GM23338 (cell line): ENCODE results near the gene UBE3C. TPM values are rescaled to one million over a fixed set of nuclear protein-coding genes. Genes with fewer than 3 reads are reported as not detected.
A peak's percentile ranks its signal among the peaks of the same experiment; 100 is the strongest.

ENCODE experiments used
- ATAC-seq: fragments of 200-7000 bp; cut with Tn5 transposase; 3 replicates; pipeline ENCODE4 v1.9.1; 2020
- DNase-seq: peaks from one replicate; pipeline ENCODE4 v3.0.0-alpha.2; 2015; ENCODE audit warnings: low spot score
- H2AFZ ChIP-seq: fragments of 200-600 bp; sonication (generic); 2 replicates; pipeline ENCODE4 v1.8.0; 2016; ENCODE audit warnings: antibody characterized with exemption, mild to moderate bottlenecking, moderate library complexity
- H3F3A ChIP-seq: fragments of 200-600 bp; sonication (generic); replicated peaks from 2 replicates; pipeline ENCODE4 v1.8.0; 2017; ENCODE audit warnings: antibody characterized with exemption, mixed run types, low read depth
- H3K27ac ChIP-seq: fragments of 200-600 bp; sonication (generic); 2 replicates; pipeline ENCODE4 v1.6.1; 2016; ENCODE audit warnings: low read depth
- H3K27me3 ChIP-seq: fragments of 200-600 bp; sonication (generic); 2 replicates; pipeline ENCODE4 v1.8.0; 2016; ENCODE audit warnings: mild to moderate bottlenecking, mixed run types, moderate library complexity; ENCODE audit not compliant: insufficient read depth
- H3K36me3 ChIP-seq: fragments of 200-600 bp; sonication (generic); 2 replicates; pipeline ENCODE4 v1.8.0; 2016; ENCODE audit warnings: mild to moderate bottlenecking; ENCODE audit not compliant: insufficient read depth
- H3K4me1 ChIP-seq: fragments of 200-600 bp; sonication (generic); 2 replicates; pipeline ENCODE4 v1.8.0; 2016; ENCODE audit warnings: mild to moderate bottlenecking, moderate library complexity; ENCODE audit not compliant: insufficient read depth
- H3K4me2 ChIP-seq: fragments of 200-600 bp; sonication (generic); 2 replicates; pipeline ENCODE4 v1.7.1; 2017; ENCODE audit warnings: mixed run types
- H3K4me3 ChIP-seq: fragments of 200-600 bp; sonication (generic); 2 replicates; pipeline ENCODE4 v1.6.1; 2016; ENCODE audit warnings: mixed run types
- H3K79me2 ChIP-seq: fragments of 200-600 bp; sonication (generic); replicated peaks from 2 replicates; pipeline ENCODE4 v1.8.0; 2017; ENCODE audit warnings: mild to moderate bottlenecking; ENCODE audit not compliant: insufficient read depth
- H3K9me2 ChIP-seq: fragments of 200-600 bp; sonication (generic); 2 replicates; pipeline ENCODE4 v1.8.0; 2017; ENCODE audit not compliant: insufficient read depth
- H4K20me1 ChIP-seq: fragments of 200-600 bp; sonication (generic); replicated peaks from 2 replicates; pipeline ENCODE4 v1.8.0; 2017; ENCODE audit warnings: mild to moderate bottlenecking; ENCODE audit not compliant: insufficient read depth
- H3K27ac Mint-ChIP-seq: 2 replicates; pipeline ENCODE4 v1.8.0; 2020; ENCODE audit warnings: inconsistent platforms, mild to moderate bottlenecking, moderate library complexity, mixed read lengths
- H3K27me3 Mint-ChIP-seq: 3 replicates; pipeline ENCODE4 v1.8.0; 2022; ENCODE audit warnings: low read depth, mild to moderate bottlenecking, moderate library complexity, mixed read lengths, inconsistent platforms; ENCODE audit not compliant: insufficient read depth, poor library complexity
- H3K36me3 Mint-ChIP-seq: 3 replicates; pipeline ENCODE4 v1.8.0; 2021; ENCODE audit warnings: low read depth, mild to moderate bottlenecking, inconsistent platforms, moderate library complexity, mixed read lengths
- H3K4me1 Mint-ChIP-seq: 3 replicates; pipeline ENCODE4 v1.8.0; 2020; ENCODE audit warnings: mild to moderate bottlenecking, inconsistent platforms, mixed read lengths
- H3K4me3 Mint-ChIP-seq: 3 replicates; pipeline ENCODE4 v1.8.0; 2021; ENCODE audit warnings: moderate library complexity, mild to moderate bottlenecking, inconsistent platforms, mixed read lengths
- H3K9me3 Mint-ChIP-seq: 3 replicates; pipeline ENCODE4 v1.8.0; 2020; ENCODE audit warnings: moderate library complexity, mild to moderate bottlenecking, inconsistent platforms, mixed read lengths
- CTCF ChIP-seq, 2 experiments: fragments of 200-600 bp in 1 of 2; sonication (generic) in 1 of 2; conservative IDR thresholded peaks; 2 replicates each; pipeline versions ENCODE4 v1.5.1 to v1.6.1; 2016 to 2017; ENCODE audit warnings: antibody characterized with exemption in 2 of 2, low read depth in 2 of 2, mild to moderate bottlenecking in 2 of 2, moderate library complexity in 1 of 2
- POLR2AphosphoS5 ChIP-seq: IDR thresholded peaks from 2 replicates; pipeline ENCODE4 v1.6.1; 2016; ENCODE audit warnings: antibody characterized with exemption, low read depth
- ZNF331 ChIP-seq: fragments of 250-450 bp; sonication (Bioruptor Pico); IDR thresholded peaks from 2 replicates; pipeline ENCODE4 v1.5.0; 2020; ENCODE audit warnings: low read depth, mild to moderate bottlenecking, moderate library complexity
- polyA plus RNA-seq: library from polyadenylated mRNA; unstranded; fragments of >200 nt; fragmentation: Nextera tagmentation; extraction: Ambion mirVana; gene quantifications from 2 replicates; pipeline ENCODE4 v1.2.1, GENCODE V29; 2016
- total RNA-seq: library from RNA; depleted of rRNA; stranded (reverse); fragments of >200 nt; shearing (Covaris generic); gene quantifications from 2 replicates; pipeline ENCODE4 v1.2.3, GENCODE V29; 2014
- TF ChIP-seq, protein P1 (sequence below): fragments of 250-450 bp; sonication (Bioruptor Pico); IDR thresholded peaks from 2 replicates; pipeline ENCODE4 v1.5.0; 2020; ENCODE audit warnings: mild to moderate bottlenecking, moderate library complexity

Gene UBE3C
- total and polyA plus RNA-seq, 2 experiments from 2014 or later = 16.8 to 76.9 TPM

DNA sequence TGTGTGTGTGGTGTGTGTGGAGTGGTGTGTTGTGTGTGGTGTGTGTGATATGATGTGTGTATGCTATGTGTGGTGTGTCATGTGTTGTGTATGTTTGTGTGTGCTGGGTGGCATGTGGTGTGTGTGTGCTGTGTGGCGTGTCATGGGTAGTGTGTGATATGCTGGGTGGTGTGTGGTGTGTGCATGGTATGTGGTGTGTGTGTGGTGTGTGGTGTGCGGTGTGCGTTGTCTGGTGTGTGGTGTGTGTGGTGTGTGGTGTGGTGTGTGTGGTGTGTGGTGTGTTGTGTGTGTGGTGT is 160.5 kb downstream of the UBE3C start (continued):
- TF ChIP-seq, protein P1, sequence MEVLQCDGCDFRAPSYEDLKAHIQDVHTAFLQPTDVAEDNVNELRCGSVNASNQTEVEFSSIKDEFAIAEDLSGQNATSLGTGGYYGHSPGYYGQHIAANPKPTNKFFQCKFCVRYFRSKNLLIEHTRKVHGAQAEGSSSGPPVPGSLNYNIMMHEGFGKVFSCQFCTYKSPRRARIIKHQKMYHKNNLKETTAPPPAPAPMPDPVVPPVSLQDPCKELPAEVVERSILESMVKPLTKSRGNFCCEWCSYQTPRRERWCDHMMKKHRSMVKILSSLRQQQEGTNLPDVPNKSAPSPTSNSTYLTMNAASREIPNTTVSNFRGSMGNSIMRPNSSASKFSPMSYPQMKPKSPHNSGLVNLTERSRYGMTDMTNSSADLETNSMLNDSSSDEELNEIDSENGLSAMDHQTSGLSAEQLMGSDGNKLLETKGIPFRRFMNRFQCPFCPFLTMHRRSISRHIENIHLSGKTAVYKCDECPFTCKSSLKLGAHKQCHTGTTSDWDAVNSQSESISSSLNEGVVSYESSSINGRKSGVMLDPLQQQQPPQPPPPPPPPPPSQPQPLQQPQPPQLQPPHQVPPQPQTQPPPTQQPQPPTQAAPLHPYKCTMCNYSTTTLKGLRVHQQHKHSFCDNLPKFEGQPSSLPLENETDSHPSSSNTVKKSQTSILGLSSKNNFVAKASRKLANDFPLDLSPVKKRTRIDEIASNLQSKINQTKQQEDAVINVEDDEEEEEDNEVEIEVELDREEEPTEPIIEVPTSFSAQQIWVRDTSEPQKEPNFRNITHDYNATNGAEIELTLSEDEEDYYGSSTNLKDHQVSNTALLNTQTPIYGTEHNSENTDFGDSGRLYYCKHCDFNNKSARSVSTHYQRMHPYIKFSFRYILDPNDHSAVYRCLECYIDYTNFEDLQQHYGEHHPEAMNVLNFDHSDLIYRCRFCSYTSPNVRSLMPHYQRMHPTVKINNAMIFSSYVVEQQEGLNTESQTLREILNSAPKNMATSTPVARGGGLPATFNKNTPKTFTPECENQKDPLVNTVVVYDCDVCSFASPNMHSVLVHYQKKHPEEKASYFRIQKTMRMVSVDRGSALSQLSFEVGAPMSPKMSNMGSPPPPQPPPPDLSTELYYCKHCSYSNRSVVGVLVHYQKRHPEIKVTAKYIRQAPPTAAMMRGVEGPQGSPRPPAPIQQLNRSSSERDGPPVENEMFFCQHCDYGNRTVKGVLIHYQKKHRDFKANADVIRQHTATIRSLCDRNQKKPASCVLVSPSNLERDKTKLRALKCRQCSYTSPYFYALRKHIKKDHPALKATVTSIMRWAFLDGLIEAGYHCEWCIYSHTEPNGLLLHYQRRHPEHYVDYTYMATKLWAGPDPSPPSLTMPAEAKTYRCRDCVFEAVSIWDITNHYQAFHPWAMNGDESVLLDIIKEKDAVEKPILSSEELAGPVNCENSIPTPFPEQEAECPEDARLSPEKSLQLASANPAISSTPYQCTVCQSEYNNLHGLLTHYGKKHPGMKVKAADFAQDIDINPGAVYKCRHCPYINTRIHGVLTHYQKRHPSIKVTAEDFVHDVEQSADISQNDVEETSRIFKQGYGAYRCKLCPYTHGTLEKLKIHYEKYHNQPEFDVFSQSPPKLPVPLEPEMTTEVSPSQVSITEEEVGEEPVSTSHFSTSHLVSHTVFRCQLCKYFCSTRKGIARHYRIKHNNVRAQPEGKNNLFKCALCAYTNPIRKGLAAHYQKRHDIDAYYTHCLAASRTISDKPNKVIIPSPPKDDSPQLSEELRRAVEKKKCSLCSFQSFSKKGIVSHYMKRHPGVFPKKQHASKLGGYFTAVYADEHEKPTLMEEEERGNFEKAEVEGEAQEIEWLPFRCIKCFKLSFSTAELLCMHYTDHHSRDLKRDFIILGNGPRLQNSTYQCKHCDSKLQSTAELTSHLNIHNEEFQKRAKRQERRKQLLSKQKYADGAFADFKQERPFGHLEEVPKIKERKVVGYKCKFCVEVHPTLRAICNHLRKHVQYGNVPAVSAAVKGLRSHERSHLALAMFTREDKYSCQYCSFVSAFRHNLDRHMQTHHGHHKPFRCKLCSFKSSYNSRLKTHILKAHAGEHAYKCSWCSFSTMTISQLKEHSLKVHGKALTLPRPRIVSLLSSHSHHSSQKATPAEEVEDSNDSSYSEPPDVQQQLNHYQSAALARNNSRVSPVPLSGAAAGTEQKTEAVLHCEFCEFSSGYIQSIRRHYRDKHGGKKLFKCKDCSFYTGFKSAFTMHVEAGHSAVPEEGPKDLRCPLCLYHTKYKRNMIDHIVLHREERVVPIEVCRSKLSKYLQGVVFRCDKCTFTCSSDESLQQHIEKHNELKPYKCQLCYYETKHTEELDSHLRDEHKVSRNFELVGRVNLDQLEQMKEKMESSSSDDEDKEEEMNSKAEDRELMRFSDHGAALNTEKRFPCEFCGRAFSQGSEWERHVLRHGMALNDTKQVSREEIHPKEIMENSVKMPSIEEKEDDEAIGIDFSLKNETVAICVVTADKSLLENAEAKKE (CRISPR knock-in tag) = no peak
- TF ChIP-seq ZNF331 (no peak), POLR2AphosphoS5 (no peak), CTCF (conservative IDR thresholded peaks at IDR 0.05; ENCODE audit: low read depth in 2 of 2) (no peak)

DNA sequence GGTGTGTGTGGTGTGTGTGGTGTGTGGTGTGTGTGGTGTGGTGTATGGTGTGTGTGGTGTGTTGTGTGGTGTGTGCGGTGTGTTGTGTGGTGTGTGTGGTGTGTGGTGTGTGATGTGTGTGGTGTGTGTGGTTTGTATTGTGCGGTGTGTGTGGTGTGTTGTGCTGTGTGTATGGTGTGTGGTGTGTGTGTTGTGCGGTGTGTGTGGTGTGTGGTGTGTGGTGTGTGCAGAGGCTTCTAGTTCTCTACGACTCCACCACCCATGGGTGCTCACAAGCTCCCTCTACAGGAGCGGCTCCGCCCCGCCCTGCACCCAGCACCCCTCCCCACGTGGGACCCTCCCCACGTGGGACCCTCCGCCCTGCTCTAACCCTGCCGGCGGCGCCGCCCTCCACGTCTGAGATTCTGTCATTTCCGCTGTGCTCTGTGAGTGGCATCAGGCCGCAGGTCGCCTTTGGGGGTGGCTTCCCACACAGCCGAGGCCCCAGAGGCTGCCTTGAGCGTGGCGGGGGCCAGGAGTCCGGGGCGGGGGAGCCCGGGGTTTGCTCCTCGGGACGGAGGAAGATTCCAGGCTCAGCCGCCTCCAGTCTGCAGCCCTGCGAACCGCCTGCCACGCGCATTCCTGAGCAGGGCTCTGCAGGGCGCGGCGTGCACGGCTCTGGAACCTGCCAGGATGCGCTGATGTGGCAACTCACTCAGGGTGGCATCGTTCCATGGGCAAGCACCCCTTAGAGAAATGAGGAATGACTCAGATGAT is 161.1 kb downstream of the UBE3C start:
- Mint-ChIP-seq H3K4me3 (no peak overlapping the region), H3K9me3 (peaks cover 3% of the 10 kb centered on the region; the same call in 2 of the 3 replicates), H3K36me3 (peaks cover 6% of the 10 kb centered on the region; the same call in 2 of the 3 replicates), H3K27ac (no peak overlapping the region), H3K27me3 (peaks cover 7% of the 10 kb centered on the region), H3K4me1 (peaks cover 16% of the 10 kb centered on the region)
- Histone ChIP-seq H3K4me2 (no peak overlapping the region), H3F3A (peaks cover 11% of the 10 kb centered on the region; the same call in 1 of the 2 replicates), H3K79me2 (no peaks in the 10 kb centered on the region), H3K9me2 (no peaks in the 10 kb centered on the region; the same call in 1 of the 2 replicates), H2AFZ (peak overlapping the region; percentile 66), H3K36me3 (no peaks in the 10 kb centered on the region), H3K27me3 (no peaks in the 10 kb centered on the region), H3K27ac (no peak overlapping the region), H3K4me1 (no peaks in the 10 kb centered on the region), H4K20me1 (no peaks in the 10 kb centered on the region), H3K4me3 (no peak overlapping the region)
- ATAC-seq = peak; percentile 49
- peak; percentile 35 for DNase-seq
- TF ChIP-seq POLR2AphosphoS5 = no peak
- TF ChIP-seq, protein P1 (CRISPR knock-in tag) = no peak
- 0 out of 2 replicates have a peak, but pooled peaks have one; percentile 30 for TF ChIP-seq ZNF331
